Measurements from ENCODE around the gene PEAK1.
"Not testable (repeated sequence)": the region's sequence is repeated elsewhere in the genome, so short reads cannot be mapped to it uniquely, and the experiment has no call there.

Gene PEAK1

GRCh38 chr15:77167406-77167805 lies 252.5 kb downstream of the PEAK1 start:
- no peak for DNase-seq

DNA sequence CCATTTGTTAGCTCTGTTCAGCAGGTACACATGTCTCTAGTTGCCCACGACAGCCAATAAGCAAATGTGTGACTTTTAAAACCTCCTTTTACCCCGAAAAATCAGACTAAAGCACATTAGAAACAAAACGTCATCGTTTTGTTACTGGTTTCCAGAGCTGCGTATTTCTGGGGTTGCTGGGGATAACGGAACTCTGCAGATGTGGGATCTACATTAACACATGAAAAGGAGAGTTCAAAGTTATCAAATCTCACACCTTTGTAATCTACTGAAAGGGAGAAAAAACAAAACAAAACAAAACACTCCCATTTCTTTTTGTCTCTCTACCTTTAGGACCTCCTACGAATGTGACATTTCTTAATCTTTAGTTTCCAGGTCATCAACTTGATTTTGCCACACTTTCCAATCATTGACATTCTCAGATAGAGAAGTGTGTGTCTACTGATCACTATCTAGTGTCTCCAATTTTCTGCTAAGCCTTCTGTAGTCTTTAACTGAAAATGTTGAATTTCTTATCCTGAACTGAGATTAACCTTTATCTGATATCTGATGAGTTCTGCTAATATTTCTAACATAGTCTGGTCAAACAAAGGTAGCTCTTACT lies 256.0 kb downstream of the PEAK1 start:
- DNase-seq, result no peak

- DNase-seq, result no peak
These were observed 256.9 kb downstream of the PEAK1 start for GRCh38 chr15:77162872-77163633.

DNA sequence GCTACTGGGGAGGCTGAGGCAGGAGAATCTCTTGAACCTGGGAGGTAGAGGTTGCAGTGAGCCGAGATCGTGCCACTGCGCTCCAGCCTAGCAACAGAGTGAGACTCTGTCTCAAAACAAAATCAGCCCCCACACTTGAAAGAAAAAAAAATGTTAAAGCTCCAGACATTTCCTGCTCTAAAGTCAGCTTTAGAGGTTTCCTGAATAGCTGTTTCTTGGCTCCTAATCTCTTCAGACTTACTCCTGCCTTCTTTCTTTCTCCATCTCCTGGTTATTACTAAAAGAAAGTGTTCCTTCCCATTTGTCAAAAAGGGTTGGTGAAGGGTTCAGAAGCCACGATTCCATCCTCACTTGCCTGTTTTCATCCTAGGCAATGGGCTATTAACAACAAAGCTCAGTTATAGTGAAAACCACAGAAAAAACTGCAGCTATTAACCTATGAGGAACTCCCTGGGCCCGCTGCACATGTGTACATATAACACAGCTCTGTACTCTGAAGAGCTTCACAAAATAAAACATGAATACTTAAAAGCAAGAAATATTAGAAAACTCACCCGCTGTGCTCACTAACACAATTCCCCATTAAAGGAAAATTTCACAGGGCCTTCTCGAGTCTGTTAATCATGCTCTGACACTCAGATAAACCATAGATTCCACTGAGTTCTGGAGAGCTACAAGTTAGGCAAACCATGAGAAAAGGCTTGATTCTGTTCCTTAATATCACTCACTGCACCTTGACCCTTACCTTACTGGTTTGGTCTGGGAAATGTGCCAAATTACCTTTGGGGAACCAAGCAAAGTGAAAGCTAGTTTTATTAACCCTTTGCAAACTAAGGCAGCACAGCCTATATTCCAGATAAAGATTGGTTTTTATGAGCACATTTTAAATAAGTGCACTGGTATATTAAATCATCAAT lies 259.1 kb downstream of the PEAK1 start:
- no peak for DNase-seq

GRCh38 chr15:77156000-77156399 lies 263.9 kb downstream of the PEAK1 start:
- not testable (repeated sequence) for DNase-seq

- no peak for DNase-seq
These were observed 271.7 kb downstream of the PEAK1 start for GRCh38 chr15:77148191-77148590.

GRCh38 chr15:77145370-77145769 lies 274.5 kb downstream of the PEAK1 start:
- DNase-seq, result no peak

- no peak for DNase-seq
These were observed 275.3 kb downstream of the PEAK1 start for GRCh38 chr15:77144492-77145070.

DNA sequence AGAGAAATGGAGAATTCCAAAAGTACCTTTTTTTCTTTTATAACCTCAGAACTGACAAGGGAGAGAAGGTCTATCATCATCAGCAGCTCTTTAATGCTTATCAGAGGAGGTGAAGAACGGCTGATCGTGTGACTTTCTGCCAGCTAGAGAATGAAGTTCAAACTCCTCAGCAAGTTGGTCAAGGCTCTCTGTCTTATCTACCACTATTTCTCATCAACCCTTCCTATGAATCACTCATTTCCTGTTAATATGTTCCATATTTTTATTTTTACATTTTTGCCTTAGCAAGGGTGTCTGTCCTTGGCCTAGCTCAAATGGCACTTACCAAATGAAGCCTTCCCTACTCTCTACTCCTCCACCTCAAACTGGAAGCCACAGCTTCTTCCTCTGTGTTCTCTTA lies 275.9 kb downstream of the PEAK1 start:
- DNase-seq, result no peak

GRCh38 chr15:77143616-77144015 lies 276.3 kb downstream of the PEAK1 start:
- DNase-seq, result no peak

DNA sequence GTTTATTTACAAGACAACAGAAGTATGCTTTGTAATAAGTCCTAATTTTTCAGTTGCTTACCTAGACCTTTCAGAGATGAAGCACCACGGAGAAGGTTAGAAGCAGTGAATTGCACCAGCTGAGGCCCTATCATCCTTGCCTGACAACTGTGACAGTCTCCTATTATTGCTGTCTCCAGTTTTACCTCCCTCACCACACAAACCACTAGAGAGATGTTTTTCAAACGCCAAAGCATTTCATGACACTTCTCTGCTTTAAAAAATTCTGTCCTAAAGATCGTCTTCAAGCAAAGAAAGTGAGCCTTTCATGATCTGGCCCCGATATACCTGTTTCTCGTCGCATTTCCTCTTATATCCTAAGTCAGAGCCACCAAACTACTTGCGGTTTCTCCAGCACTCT lies 276.7 kb downstream of the PEAK1 start:
- no peak for DNase-seq

GRCh38 chr15:77140220-77140619 lies 279.7 kb downstream of the PEAK1 start:
- DNase-seq, result no peak

- DNase-seq, result no peak
These were observed 280.6 kb downstream of the PEAK1 start for GRCh38 chr15:77139312-77139711.

DNA sequence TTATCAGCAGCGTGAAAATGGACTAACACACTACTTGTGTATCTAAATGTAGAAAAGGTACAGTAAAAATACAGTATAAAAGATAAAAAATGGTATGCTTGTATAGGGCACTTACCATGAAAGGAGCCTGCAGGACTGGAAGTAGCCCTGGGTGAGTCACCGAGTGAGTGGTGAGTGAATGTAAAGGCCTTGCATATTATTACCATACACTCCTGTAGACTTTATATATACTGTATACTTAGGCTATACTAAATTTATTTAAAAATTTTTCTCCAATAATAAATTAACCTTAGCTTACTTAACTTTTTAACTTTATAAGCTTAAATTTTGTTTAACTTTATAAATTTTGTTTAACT lies 281.8 kb downstream of the PEAK1 start:
- no peak for DNase-seq

- no peak for DNase-seq
These were observed 284.7 kb downstream of the PEAK1 start for GRCh38 chr15:77135181-77135580.

DNA sequence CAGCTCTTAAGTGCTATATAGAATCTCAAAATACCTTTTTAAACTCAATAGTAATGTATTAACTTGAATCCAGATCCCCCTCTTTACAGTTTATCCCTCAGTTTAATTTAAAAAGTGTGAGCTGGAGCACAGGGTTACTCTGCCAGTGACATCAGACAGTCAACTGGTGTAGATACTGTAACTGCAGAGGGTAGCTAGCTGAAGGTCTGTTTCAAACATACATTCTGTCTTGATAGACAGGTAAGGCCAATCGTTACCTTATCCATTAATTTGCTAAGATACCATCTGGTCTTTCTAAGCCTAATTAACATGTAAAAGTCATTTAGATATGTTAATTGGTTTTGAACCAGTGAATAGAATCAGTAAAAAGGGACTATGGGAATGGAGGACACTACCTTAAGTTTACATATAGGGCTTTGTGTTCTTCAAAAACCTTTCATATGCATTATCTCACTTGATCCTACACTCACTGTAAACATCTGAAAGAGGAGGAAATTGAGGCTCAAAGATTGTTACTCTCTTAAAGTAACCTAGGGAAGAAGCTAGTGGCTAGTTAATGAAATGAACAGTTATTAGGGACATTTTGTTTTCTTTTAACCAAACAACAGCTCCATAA lies 289.5 kb downstream of the PEAK1 start:
- DNase-seq, result no peak

GRCh38 chr15:77127626-77128025 lies 292.3 kb downstream of the PEAK1 start:
- no peak for DNase-seq

DNA sequence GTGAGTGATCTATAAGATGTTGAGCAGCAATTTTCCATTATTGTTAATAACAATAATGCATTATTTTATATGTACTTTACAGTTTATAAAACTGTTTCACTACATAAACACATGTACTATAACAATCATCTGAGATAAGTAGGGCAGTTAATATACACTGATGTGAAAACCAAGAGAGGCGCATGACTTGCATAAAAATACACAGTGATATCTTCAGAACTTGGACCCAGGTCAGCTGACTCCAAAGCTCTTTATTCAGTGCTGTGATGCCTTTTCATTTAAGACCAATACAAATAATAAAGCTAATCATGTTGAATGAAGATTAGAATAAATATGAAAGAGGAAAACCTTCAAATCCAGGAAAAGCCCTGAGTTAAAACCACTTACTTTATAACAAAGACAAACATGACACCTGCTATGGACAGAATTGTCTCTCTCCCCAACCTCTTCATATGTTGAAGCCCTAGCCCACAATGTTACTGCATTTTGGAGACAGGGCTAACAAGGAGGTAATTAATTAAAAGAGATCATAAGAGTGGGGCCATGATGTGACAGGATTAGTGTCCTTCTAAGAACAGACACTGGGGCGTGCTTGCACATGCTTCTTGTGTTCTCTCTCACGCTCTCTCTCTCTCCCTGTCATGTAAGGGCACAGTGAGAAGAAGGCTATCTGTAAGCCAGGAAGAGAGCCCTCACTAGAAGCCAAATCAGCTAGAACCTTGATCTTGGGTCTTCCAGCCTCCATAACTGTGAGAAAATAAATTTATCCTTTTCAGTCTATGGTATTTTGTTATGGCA lies 293.2 kb downstream of the PEAK1 start:
- no peak for DNase-seq

GRCh38 chr15:77123854-77124253 lies 296.1 kb downstream of the PEAK1 start:
- no peak for DNase-seq

DNA sequence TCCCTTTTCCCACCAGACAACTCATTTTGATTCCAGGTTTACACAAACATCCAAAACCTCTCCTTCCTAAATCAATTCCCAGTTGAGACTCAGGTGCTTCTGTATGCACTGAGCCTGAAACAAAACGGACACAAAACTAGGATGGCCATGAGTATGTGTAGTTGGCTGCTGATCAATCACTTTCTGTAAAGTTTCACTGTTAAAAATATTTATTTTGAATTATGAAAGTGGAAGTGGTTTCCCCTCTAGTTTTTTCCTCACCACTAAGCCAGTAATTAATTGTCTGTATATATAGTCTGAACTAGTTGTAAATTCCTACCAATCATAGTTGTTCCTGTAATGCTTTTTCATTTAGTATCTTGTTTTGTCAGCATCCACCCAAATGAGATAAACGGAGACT lies 297.3 kb downstream of the PEAK1 start:
- no peak for DNase-seq

DNA sequence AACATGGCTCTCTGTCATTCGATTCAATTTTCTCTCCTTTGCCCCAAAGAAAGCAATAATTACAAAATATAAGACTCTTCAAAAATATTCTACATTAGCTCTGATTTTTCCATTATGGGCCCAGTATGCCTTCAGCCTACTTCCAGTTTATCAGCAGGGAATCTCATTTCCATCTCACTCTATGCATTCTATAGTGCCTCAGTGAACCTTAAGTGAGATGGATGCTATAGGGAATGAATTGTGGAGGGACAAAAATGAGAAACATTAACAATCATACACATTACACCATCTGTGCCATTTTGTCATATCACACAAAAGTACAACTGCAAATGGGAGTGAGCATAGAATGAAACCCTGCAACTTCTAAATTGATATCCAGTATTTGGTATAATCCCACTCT lies 298.3 kb downstream of the PEAK1 start:
- DNase-seq, result no peak

DNA sequence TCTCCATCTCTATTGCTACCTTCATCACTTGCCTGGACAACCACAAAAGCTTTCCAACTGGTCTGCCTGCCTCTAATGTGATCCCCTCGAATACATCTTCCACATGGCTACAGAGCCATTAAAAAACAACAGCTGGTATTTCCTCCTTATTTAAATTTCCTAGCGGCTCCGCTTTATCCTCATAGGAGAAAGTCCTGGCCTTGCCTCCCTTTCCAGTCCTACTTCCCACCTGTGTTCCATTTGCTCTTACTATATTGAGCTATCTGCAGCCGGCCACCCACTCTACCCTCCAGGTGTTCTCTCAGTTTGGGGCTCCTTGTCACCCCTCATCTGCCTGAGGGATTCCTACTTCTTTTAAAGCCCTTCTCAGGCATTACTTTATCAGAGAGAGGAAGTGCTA lies 299.3 kb downstream of the PEAK1 start:
- DNase-seq, result no peak

All from NCI-H1694 (cell line).